MCF 10A (cell line): ENCODE measurements around the gene CCDC30. TPM values are rescaled to one million over a fixed set of nuclear protein-coding genes. Genes with fewer than 3 reads are reported as not detected.
"Not testable (repeated sequence)": the region's sequence is repeated elsewhere in the genome, so short reads cannot be mapped to it uniquely, and the experiment has no call there.

Source experiments
- BruUV-seq: library from RNA; stranded (reverse); fragments of 400-500 nt; replicated peaks from 2 replicates; lab custom pipeline; 2021; lab: Mats Ljungman, UMichigan
- CTCF ChIA-PET: fragments of 300-600 bp; sonication (Branson Sonifier 250); formaldehyde crosslinking; extraction: SDS; loops from one replicate; lab custom pipeline; 2021; ENCODE audit warnings: antibody characterized with exemption, inconsistent platforms; lab: Yijun Ruan, JAX
- POLR2A ChIA-PET: fragments of 300-600, 350-650 bp; sonication (Branson Sonifier 250); formaldehyde crosslinking; extraction: SDS; loops from one replicate; lab custom pipeline; 2020; ENCODE audit warnings: antibody characterized with exemption, inconsistent platforms; lab: Yijun Ruan, JAX
- DNase-seq: peaks from one replicate; pipeline ENCODE4 v3.0.0-alpha.2; 2018; ENCODE audit not compliant: unreplicated experiment
- H3K27ac Mint-ChIP-seq: one replicate; pipeline ENCODE4 v1.8.0; 2022; ENCODE audit warnings: mild to moderate bottlenecking, low read depth, mixed read lengths; ENCODE audit not compliant: unreplicated experiment
- H3K27me3 Mint-ChIP-seq: one replicate; pipeline ENCODE4 v1.8.0; 2022; ENCODE audit warnings: mixed read lengths; ENCODE audit not compliant: insufficient read depth, unreplicated experiment
- H3K36me3 Mint-ChIP-seq: one replicate; pipeline ENCODE4 v1.8.0; 2022; ENCODE audit warnings: mild to moderate bottlenecking, moderate library complexity, mixed read lengths; ENCODE audit not compliant: insufficient read depth, unreplicated experiment
- H3K4me1 Mint-ChIP-seq: one replicate; pipeline ENCODE4 v1.8.0; 2022; ENCODE audit warnings: mixed read lengths; ENCODE audit not compliant: insufficient read depth, unreplicated experiment
- H3K4me3 Mint-ChIP-seq: one replicate; pipeline ENCODE4 v1.8.0; 2022; ENCODE audit warnings: mild to moderate bottlenecking, moderate library complexity, mixed read lengths; ENCODE audit not compliant: unreplicated experiment
- H3K9me3 Mint-ChIP-seq: one replicate; pipeline ENCODE4 v1.8.0; 2022; ENCODE audit warnings: mixed read lengths; ENCODE audit not compliant: unreplicated experiment
- CTCF ChIP-seq: fragments of 200-600 bp; IDR thresholded peaks from one replicate; pipeline ENCODE4 v1.8.0; 2022; ENCODE audit warnings: antibody characterized with exemption, mild to moderate bottlenecking; ENCODE audit not compliant: unreplicated experiment
- intact Hi-C: fragments of 100-400 bp; cut with micrococcal nuclease; formaldehyde crosslinking; loops from 2 replicates; pipeline ENCODE4 v1.14.1; 2022
- total RNA-seq: library from RNA; stranded (reverse); gene quantifications from 2 replicates; pipeline ENCODE4 v1.2.3, GENCODE V29; 2022

The CCDC30 gene
- total RNA-seq, 1 experiment from 2014 or later: 2.2 TPM

GRCh38 chr1:42506576-42506975 lies 43.5 kb downstream of the CCDC30 start:
- no peak for DNase-seq
- Mint-ChIP-seq H3K27ac (no peak overlapping the region), H3K4me1 (no peaks in the 10 kb centered on the region), H3K4me3 (no peak overlapping the region), H3K9me3 (no peaks in the 10 kb centered on the region), H3K27me3 (no peaks in the 10 kb centered on the region), H3K36me3 (no peaks in the 10 kb centered on the region)
- POLR2A ChIA-PET: no interaction called here
- intact Hi-C loops: no loop called here
- no TSS peak for BruUV-seq
- CTCF ChIA-PET: no interaction called here
- TF ChIP-seq CTCF: no peak

- intact Hi-C loops, CTCF ChIA-PET, BruUV-seq, H3K4me1 Mint-ChIP-seq, H3K4me3 Mint-ChIP-seq, POLR2A ChIA-PET, H3K36me3 Mint-ChIP-seq, H3K27me3 Mint-ChIP-seq, DNase-seq, H3K27ac Mint-ChIP-seq, H3K9me3 Mint-ChIP-seq: not testable (repeated sequence)
- TF ChIP-seq CTCF: peak; percentile 30
These were observed 48.6 kb downstream of the CCDC30 start for GRCh38 chr1:42511581-42512155.

GRCh38 chr1:42518908-42519307 lies 55.8 kb downstream of the CCDC30 start:
- intact Hi-C loops: no loop called here
- H3K27me3 Mint-ChIP-seq: no peaks in the 10 kb centered on the region
- H3K9me3 Mint-ChIP-seq: peaks cover 21% of the 10 kb centered on the region
- TF ChIP-seq CTCF: no peak
- ChIA-PET CTCF (no interaction called here), POLR2A (no interaction called here)
- no peaks in the 10 kb centered on the region for H3K36me3 Mint-ChIP-seq
- no peak for DNase-seq
- H3K4me1 Mint-ChIP-seq: no peaks in the 10 kb centered on the region
- no TSS peak for BruUV-seq
- no peak overlapping the region for H3K27ac Mint-ChIP-seq
- H3K4me3 Mint-ChIP-seq: no peak overlapping the region

GRCh38 chr1:42523171-42523570 lies 60.1 kb downstream of the CCDC30 start:
- H3K27ac Mint-ChIP-seq: no peak overlapping the region
- ChIA-PET CTCF (no interaction called here), POLR2A (no interaction called here)
- peaks cover 14% of the 10 kb centered on the region for H3K9me3 Mint-ChIP-seq
- H3K4me1 Mint-ChIP-seq: no peaks in the 10 kb centered on the region
- no peaks in the 10 kb centered on the region for H3K36me3 Mint-ChIP-seq
- DNase-seq: no peak
- H3K4me3 Mint-ChIP-seq: no peak overlapping the region
- no peaks in the 10 kb centered on the region for H3K27me3 Mint-ChIP-seq
- TF ChIP-seq CTCF: no peak
- intact Hi-C loops: no loop called here
- no TSS peak for BruUV-seq
